BJ (cell line): ENCODE measurements around the gene RANBP3. TPM values are rescaled to one million over a fixed set of nuclear protein-coding genes. Genes with fewer than 3 reads are reported as not detected.

Experiments
- CTCF ChIA-PET: fragments of 350-600 bp; formaldehyde crosslinking; extraction: SDS; loops from one replicate; lab custom pipeline; 2021; ENCODE audit warnings: antibody characterized with exemption, inconsistent platforms; lab: Yijun Ruan, JAX
- POLR2A ChIA-PET: fragments of 300-600 bp; sonication (Branson Sonifier 250); formaldehyde crosslinking; extraction: SDS; loops from one replicate; lab custom pipeline; 2021; ENCODE audit warnings: antibody characterized with exemption; lab: Charles Lee
- DNase-seq: peaks from one replicate; pipeline ENCODE4 v3.0.0-alpha.2; 2011; ENCODE audit warnings: low read depth
- H3K27me3 ChIP-seq: 2 replicates; pipeline ENCODE4 v1.6.0; 2011; ENCODE audit warnings: low read length; ENCODE audit not compliant: control insufficient read depth, insufficient read depth
- H3K36me3 ChIP-seq: 2 replicates; pipeline ENCODE4 v1.5.1; 2011; ENCODE audit warnings: low read length; ENCODE audit not compliant: control insufficient read depth, insufficient read depth
- H3K4me3 ChIP-seq: 2 replicates; pipeline ENCODE4 v1.5.1; 2011; ENCODE audit warnings: low read depth, mild to moderate bottlenecking, control low read depth, low read length
- polyA plus RNA-seq: library from polyadenylated mRNA; depleted of rRNA; stranded (reverse); fragments of >200 nt; gene quantifications from 2 replicates; pipeline ENCODE4 v1.2.3, GENCODE V29; 2011
- TF ChIP-seq, protein P1 (sequence below): IDR thresholded peaks from 2 replicates; pipeline ENCODE4 v1.5.1; 2011; ENCODE audit warnings: low read depth, mild to moderate bottlenecking, control low read depth, inconsistent platforms, low read length, moderate library complexity; ENCODE audit not compliant: insufficient read depth

Gene RANBP3
- polyA plus RNA-seq, 1 experiment = 68.6 TPM

DNA sequence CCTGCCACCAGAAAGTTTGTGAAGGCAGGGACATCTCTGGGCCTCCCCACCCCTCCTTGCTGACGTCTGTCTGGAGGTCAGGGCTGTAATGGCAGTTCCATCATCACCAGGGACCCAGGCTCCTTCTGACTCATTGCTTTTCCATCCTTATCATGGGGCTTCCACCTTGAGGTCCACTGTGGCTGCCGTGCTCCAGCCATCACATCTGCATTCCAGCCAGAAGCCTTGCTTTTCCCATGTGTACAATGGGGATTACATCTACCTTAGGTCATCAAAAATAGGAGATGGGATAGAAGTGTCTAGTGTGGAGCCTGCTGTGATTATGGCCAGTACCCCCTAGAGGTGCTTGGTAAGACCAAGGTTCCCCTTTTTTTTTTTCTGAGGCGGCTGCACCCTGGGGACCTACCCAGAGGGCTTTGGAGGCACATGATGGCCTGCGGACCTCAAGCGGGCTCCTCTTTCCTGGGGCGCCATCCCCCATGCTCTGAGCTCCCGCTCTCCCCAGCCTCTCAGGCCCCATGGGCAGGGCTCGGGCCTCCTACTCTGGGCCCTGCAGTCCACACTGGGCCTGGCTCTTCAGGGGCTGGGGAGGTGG, 13.4 kb upstream of the RANBP3 start:
- H3K27me3 ChIP-seq = no peaks in the 10 kb centered on the region
- CTCF ChIA-PET = interaction anchor here (1.2 kb wide), 1 partner anchor 18 kb away, joined by 3 read pairs; no protein-coding TSS in a partner anchor

DNA sequence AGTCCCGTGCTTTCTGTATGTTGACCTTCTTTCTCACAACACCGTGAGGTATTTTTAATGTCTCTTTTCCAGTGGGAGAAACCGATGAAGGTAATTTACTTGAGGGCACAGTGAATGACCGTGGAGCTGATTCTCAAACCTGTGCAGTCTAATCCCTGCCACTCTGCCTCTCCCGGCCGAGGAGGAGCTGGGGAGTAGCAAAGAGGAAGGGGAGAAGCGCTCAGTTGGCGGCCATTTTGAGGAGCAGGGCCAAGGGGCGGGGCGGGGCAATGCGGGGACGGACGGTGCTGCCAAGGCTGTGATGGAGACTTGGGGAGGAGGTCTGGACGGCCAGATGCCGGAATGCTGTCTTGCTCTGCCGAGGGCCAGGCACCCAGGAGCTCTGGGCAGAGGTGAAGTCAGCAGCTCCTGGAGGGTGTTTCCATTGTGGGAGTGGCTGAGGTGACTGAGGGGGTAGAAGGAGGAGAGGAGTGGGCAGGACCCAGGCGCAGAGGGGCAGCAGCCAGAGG, 12.4 kb upstream of the RANBP3 start:
- CTCF ChIA-PET = interaction anchor here (0.6 to 3.9 kb wide), 6 partner anchors 8 to 309 kb away, joined by 3 to 33 read pairs (median 3); no protein-coding TSS in a partner anchor
- TF ChIP-seq, protein P1, sequence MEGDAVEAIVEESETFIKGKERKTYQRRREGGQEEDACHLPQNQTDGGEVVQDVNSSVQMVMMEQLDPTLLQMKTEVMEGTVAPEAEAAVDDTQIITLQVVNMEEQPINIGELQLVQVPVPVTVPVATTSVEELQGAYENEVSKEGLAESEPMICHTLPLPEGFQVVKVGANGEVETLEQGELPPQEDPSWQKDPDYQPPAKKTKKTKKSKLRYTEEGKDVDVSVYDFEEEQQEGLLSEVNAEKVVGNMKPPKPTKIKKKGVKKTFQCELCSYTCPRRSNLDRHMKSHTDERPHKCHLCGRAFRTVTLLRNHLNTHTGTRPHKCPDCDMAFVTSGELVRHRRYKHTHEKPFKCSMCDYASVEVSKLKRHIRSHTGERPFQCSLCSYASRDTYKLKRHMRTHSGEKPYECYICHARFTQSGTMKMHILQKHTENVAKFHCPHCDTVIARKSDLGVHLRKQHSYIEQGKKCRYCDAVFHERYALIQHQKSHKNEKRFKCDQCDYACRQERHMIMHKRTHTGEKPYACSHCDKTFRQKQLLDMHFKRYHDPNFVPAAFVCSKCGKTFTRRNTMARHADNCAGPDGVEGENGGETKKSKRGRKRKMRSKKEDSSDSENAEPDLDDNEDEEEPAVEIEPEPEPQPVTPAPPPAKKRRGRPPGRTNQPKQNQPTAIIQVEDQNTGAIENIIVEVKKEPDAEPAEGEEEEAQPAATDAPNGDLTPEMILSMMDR = no peak
- H3K4me3 ChIP-seq = no peak overlapping the region
- no peaks in the 10 kb centered on the region; the same call in 1 of the 2 replicates for H3K36me3 ChIP-seq
- no peak for DNase-seq
- no peaks in the 10 kb centered on the region for H3K27me3 ChIP-seq
- POLR2A ChIA-PET = no interaction called here

More for the DNA sequence above, 13.4 kb upstream of the RANBP3 start:
- TF ChIP-seq, protein P1 = no peak
- DNase-seq = no peak
- POLR2A ChIA-PET = no interaction called here
- Histone ChIP-seq H3K4me3 (no peak overlapping the region), H3K36me3 (peaks cover 2% of the 10 kb centered on the region)

DNA sequence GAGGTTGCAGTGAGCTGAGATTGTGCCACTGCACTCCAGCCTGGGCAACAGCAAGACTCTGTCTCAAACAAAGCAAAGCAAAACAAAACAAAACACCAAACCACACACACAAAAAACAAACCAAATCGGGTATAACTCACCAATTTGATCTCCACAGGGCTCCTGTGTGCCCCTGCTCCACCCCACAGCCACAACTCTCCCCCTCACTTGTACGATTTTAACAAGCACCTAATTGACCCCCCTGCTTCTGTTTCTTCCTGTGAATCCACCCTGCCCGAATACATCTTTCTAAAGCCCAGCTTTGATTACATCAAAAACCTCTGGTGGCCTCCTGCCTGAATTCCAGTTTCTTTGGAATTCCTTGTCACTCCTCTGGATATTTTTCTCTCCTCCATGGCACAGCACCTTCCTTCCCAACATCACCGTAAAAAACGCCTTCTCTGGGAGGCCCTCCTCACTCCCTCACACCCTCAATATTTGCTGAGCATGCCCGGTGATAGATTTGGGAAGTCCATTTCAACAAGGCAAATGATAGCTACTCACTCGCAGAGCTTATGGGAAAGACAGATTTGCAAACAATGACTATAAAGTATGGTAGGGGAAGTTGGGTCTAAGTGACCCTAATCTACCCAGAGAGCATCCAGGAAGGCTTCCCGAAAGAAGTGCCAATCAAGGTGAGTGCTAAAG, 11.6 kb upstream of the RANBP3 start:
- TF ChIP-seq, protein P1 = no peak
- DNase-seq = no peak
- Histone ChIP-seq H3K36me3 (no peaks in the 10 kb centered on the region; the same call in 1 of the 2 replicates), H3K4me3 (no peak overlapping the region), H3K27me3 (no peaks in the 10 kb centered on the region)
- CTCF ChIA-PET = interaction anchor here (0.8 to 3.9 kb wide), 6 partner anchors 9 to 310 kb away, joined by 3 to 33 read pairs (median 4); no protein-coding TSS in a partner anchor
- POLR2A ChIA-PET = no interaction called here

DNA sequence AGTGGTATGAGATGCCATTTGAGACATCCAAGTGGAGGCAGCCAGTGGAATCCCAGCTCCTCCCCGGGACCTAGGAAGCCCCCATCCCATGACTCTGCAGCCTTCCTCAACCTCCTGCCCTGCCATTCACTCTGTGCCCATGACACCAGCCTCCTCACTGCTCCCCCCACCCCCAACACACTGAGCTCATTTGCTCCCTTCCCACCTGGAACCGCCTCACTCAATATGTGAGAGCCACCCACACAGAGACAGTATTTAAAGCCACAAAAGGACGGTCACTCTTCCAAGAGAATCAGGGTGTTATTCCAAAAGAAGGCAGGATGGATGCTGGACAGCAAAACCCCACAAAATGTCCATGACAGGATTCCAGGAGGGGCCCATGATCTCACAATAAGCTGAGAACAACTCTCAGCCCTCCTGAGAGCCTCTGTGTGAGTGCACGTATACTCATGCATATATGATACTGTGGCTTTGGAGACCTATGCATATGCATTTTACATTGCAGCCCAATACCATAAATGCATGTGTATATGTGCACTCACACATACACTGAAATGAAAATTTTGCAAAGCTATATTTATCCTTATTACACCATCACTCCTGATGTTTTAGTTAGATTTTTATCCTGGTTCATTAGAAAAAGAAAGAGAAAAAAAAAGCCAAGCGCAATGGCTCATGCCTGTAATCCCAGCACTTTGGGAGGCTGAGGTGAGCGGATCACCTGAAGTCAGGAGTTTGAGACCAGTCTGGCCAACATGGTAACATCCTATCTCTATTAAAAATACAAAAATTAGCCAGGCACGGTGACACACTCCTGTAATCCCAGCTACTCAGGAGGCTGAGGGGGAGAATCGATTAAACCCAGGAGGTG, 10.8 kb upstream of the RANBP3 start:
- DNase-seq = no peak
- Histone ChIP-seq H3K27me3 (no peaks in the 10 kb centered on the region), H3K36me3 (no peaks in the 10 kb centered on the region; the same call in 1 of the 2 replicates), H3K4me3 (no peak overlapping the region)
- ChIA-PET POLR2A (no interaction called here), CTCF (interaction anchor here (0.5 to 3.9 kb wide), 8 partner anchors 26 to 365 kb away, joined by 3 to 33 read pairs (median 5); no protein-coding TSS in a partner anchor)
- TF ChIP-seq, protein P1 = no peak
